HFFc6 (cell line): Measurements from ENCODE around the gene ANGPTL4. TPM values are rescaled to one million over a fixed set of nuclear protein-coding genes. Genes with fewer than 3 reads are reported as not detected.
"Not testable (repeated sequence)": the region's sequence is repeated elsewhere in the genome, so short reads cannot be mapped to it uniquely, and the experiment has no call there.

Experiments
- DNase-seq: peaks from one replicate; pipeline ENCODE4 v3.0.0-alpha.2; 2018
- H3K27ac Mint-ChIP-seq: 2 replicates; pipeline ENCODE4 v1.8.0; 2020; ENCODE audit warnings: mild to moderate bottlenecking, mixed read lengths
- H3K27me3 Mint-ChIP-seq: 2 replicates; pipeline ENCODE4 v1.8.0; 2021; ENCODE audit warnings: mild to moderate bottlenecking, moderate library complexity, mixed read lengths; ENCODE audit not compliant: insufficient read depth
- H3K36me3 Mint-ChIP-seq: 2 replicates; pipeline ENCODE4 v1.8.0; 2021; ENCODE audit warnings: low read depth, mixed read lengths
- H3K4me1 Mint-ChIP-seq: 2 replicates; pipeline ENCODE4 v1.8.0; 2020; ENCODE audit warnings: low read depth, mixed read lengths
- H3K4me3 Mint-ChIP-seq: 2 replicates; pipeline ENCODE4 v1.8.0; 2020; ENCODE audit warnings: mild to moderate bottlenecking, moderate library complexity, mixed read lengths
- H3K9me3 Mint-ChIP-seq: 2 replicates; pipeline ENCODE4 v1.8.0; 2020; ENCODE audit warnings: mild to moderate bottlenecking, mixed read lengths
- total RNA-seq, 6 experiments: library from RNA; stranded (reverse); fragmentation: NEBNext Ultra II Directional; extraction: Animal tissue kit (Norgen Biotek cat#: 25700); gene quantifications; 2 replicates in 1 of 6; 3 replicates in 5 of 6; pipeline ENCODE4 v1.2.3, GENCODE V29; 2021
- TF ChIP-seq, protein P1 (sequence below): fragments of 200-600 bp; sonication (generic); IDR thresholded peaks from 2 replicates; pipeline ENCODE4 v1.5.0; 2021; ENCODE audit warnings: antibody characterized with exemption, mild to moderate bottlenecking

Gene ANGPTL4
- total RNA-seq, 6 experiments from 2014 or later, result 1.5 to 9.8 (median 2.0) TPM

DNA sequence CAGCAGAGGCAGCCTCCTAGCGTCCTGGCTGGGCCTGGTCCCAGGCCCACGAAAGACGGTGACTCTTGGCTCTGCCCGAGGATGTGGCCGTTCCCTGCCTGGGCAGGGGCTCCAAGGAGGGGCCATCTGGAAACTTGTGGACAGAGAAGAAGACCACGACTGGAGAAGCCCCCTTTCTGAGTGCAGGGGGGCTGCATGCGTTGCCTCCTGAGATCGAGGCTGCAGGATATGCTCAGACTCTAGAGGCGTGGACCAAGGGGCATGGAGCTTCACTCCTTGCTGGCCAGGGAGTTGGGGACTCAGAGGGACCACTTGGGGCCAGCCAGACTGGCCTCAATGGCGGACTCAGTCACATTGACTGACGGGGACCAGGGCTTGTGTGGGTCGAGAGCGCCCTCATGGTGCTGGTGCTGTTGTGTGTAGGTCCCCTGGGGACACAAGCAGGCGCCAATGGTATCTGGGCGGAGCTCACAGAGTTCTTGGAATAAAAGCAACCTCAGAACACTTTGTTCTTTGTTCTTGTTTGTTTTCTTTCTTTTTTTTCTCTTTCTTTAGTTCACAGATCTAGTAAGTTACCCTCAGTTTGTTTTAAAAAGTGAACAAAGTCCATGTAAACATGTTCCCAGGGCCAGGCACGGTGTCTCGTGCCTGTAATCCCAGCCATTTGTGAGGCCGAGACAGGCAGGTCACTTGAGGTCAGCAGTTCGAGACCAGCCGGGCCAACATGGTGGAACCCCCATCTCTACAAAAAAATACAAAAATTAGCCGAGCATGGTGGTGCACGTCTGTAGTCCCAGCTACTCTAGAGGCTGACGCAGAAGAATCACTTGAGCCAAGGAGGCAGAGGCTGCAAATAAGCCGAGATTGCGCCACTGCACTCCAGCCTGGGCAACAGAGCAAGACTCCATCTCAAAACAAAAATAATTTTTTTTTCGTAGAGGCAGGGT is 10.2 kb downstream of the ANGPTL4 start:
- Mint-ChIP-seq H3K36me3 (peaks cover 17% of the 10 kb centered on the region), H3K9me3 (peaks cover 4% of the 10 kb centered on the region; the same call in 1 of the 2 replicates), H3K4me1 (no peaks in the 10 kb centered on the region), H3K27ac (no peak overlapping the region), H3K4me3 (no peak overlapping the region), H3K27me3 (no peaks in the 10 kb centered on the region)
- no peak for DNase-seq
- TF ChIP-seq, protein P1, sequence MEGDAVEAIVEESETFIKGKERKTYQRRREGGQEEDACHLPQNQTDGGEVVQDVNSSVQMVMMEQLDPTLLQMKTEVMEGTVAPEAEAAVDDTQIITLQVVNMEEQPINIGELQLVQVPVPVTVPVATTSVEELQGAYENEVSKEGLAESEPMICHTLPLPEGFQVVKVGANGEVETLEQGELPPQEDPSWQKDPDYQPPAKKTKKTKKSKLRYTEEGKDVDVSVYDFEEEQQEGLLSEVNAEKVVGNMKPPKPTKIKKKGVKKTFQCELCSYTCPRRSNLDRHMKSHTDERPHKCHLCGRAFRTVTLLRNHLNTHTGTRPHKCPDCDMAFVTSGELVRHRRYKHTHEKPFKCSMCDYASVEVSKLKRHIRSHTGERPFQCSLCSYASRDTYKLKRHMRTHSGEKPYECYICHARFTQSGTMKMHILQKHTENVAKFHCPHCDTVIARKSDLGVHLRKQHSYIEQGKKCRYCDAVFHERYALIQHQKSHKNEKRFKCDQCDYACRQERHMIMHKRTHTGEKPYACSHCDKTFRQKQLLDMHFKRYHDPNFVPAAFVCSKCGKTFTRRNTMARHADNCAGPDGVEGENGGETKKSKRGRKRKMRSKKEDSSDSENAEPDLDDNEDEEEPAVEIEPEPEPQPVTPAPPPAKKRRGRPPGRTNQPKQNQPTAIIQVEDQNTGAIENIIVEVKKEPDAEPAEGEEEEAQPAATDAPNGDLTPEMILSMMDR, result no peak

DNA sequence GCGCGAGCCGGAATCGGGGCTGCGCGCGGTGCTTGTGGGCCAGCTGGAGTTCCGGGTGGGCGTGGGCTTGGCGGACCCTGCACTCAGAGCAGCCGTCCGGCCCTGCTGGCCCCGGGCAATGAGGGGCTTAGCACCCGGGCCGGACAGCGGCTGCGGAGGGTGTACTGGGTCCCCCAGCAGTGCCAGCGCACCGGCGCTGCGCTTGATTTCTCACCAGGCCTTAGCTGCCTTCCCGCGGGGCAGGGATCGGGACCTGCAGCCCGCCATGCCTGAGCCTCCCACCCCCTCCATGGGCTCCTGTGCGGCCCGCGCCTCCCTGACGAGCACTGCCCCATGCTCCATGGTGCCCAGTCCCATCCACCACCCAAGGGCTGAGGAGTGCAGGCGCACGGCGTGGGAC is 11.8 kb downstream of the ANGPTL4 start:
- H3K27me3 Mint-ChIP-seq, H3K9me3 Mint-ChIP-seq, DNase-seq, H3K4me3 Mint-ChIP-seq, H3K27ac Mint-ChIP-seq, H3K4me1 Mint-ChIP-seq: not testable (repeated sequence)
- peaks cover 23% of the 10 kb centered on the region for H3K36me3 Mint-ChIP-seq

DNA sequence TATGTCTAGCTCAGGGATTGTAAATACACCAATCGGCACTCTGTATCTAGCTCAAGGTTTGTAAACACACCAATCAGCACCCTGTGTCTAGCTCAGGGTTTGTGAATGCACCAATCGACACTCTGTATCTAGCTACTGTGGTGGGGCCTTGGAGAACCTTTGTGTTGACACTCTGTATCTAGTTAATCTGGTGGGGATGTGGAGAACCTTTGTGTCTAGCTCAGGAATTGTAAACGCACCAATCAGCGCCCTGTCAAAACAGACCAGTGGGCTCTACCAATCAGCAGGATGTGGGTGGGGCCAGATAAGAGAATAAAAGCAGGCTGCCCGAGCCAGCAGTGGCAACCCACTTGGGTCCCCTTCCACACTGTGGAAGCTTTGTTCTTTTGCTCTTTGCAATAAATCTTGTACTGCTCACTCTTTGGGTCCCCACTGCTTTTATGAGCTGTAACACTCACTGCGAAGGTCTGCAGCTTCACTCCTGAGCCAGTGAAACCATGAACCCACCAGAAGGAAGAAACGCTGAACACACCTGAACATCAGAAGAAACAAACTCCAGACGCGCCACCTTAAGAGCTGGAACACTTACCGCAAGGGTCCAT is 12.5 kb downstream of the ANGPTL4 start:
- H3K27ac Mint-ChIP-seq, DNase-seq, H3K4me3 Mint-ChIP-seq, H3K9me3 Mint-ChIP-seq, H3K27me3 Mint-ChIP-seq, H3K4me1 Mint-ChIP-seq: not testable (repeated sequence)
- H3K36me3 Mint-ChIP-seq, result peaks cover 23% of the 10 kb centered on the region

DNA sequence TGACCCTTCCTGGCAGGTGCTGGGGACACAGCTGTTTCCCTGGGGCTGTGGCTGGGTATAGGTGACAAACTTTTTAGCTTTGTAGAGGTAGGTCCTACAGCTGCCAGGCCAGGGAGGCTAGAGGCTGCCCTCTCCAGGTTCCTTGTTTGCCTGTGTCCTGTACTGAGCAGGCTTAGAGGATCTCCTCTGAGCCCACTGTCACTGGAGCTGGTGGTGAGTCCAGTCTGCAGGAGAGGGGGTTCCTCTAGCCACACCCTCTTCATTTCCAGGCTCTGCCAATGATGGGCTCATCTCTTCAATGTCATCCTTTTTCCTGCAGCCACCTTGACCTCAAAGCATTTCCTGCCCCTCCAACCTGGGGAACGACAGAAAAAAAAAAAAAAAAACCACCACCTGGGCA is 13.6 kb downstream of the ANGPTL4 start:
- DNase-seq, result no peak
- Mint-ChIP-seq H3K4me3 (no peak overlapping the region), H3K27ac (no peak overlapping the region)

DNA sequence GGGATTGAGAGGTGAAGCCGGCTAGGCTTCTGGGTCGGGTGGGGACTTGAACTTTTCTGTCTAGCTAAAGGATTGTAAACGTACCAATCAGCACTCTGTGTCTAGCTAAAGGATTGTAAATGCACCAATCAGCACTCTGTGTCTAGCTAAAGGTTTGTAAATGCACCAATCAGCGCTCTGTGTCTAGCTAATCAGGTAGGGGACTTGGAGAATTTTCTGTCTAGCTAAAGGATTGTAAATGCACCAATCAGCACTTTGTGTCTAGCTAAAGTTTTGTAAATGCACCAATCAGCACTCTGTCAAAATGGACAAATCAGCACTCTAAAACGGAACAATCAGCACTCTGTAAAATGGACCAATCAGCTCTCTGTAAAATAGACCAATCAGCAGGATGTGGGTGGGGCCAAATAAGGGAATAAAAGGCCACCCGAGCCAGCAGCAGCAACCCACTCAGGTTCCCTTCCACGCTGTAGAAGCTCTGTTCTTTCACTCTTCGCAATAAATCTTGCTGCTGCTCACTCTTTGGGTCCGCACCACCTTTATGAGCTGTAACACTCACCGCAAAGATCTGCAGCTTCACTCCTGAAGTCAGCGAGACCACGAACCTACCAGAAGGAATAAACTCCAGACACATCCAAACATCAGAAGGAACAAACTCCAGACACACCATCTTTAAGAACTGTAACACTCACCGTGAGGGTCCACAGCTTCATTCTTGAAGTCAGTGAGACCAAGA is 15.4 kb downstream of the ANGPTL4 start:
- not testable (repeated sequence) for H3K4me3 Mint-ChIP-seq, H3K9me3 Mint-ChIP-seq, H3K27ac Mint-ChIP-seq, H3K4me1 Mint-ChIP-seq, H3K27me3 Mint-ChIP-seq, DNase-seq
- H3K36me3 Mint-ChIP-seq, result peaks cover 15% of the 10 kb centered on the region

More for the DNA sequence above, 13.6 kb downstream of the ANGPTL4 start:
- peaks cover 9% of the 10 kb centered on the region; the same call in 1 of the 2 replicates for H3K9me3 Mint-ChIP-seq
- peaks cover 5% of the 10 kb centered on the region; the same call in 1 of the 2 replicates for H3K4me1 Mint-ChIP-seq
- H3K36me3 Mint-ChIP-seq, result peaks cover 23% of the 10 kb centered on the region
- TF ChIP-seq, protein P1, result no peak
- H3K27me3 Mint-ChIP-seq, result no peaks in the 10 kb centered on the region

DNA sequence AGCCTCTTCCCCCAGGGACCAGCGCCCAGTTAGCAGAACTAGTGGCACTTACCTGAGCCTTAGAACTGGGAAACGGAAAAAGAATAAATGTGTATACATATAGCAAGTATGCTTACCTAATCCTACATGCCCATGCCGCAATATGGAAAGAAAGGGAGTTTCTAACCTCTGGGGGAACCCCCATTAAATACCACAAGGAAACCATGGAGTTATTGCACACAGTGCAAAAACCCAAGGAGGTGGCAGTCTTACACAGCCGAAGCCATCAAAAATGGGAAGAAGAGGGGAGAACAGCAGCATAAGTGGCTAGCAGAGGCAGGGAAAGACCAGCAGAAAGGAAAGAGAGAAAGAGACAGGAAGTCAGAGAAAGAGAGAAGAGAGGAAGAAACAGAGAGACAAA is 20.6 kb downstream of the ANGPTL4 start:
- H3K4me3 Mint-ChIP-seq, H3K27me3 Mint-ChIP-seq, H3K27ac Mint-ChIP-seq, DNase-seq, H3K9me3 Mint-ChIP-seq: not testable (repeated sequence)
- Mint-ChIP-seq H3K4me1 (peaks cover 13% of the 10 kb centered on the region; the same call in 1 of the 2 replicates), H3K36me3 (peaks cover 18% of the 10 kb centered on the region)

DNA sequence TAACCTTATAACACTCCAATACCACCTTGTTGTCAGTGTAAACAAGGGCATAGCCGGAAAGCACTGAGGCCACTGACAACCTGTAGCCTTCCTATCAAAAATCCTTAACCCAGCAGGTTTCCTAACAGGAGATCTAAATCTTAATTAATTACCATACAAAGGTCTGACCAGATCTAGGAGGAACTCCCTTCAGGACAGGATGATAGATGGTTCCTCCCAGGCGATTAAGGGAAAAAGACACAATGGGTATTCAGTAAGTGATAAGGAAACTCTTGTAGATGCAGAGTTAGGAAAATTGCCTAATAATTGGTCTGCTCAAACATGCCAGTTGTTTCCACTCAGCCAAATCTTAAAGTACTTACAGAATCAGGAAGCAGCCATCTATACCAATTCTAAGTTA is 21.1 kb downstream of the ANGPTL4 start:
- H3K36me3 Mint-ChIP-seq, result peaks cover 16% of the 10 kb centered on the region
- not testable (repeated sequence) for H3K27ac Mint-ChIP-seq, H3K4me3 Mint-ChIP-seq, H3K9me3 Mint-ChIP-seq, H3K27me3 Mint-ChIP-seq, DNase-seq
- peaks cover 13% of the 10 kb centered on the region; the same call in 1 of the 2 replicates for H3K4me1 Mint-ChIP-seq

DNA sequence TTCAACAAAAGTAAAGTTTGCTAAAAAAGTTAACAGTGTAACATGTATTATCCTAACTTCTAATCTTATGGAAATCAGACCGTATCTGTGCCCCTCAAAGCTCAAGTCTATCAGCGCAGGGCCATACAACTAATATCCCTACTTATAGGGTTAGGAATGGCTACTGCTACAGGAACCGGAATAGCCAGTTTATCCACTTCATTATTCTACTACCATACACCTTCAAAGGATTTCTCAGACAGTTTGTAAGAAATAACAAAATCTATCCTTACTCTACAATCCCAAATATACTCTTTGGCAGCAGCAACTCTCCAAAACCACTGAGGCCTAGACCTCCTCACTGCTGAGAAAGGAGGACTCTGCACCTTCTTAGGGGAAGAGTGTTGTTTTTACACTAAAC is 21.6 kb downstream of the ANGPTL4 start:
- H3K27me3 Mint-ChIP-seq, H3K4me3 Mint-ChIP-seq, H3K27ac Mint-ChIP-seq, DNase-seq, H3K9me3 Mint-ChIP-seq: not testable (repeated sequence)
- Mint-ChIP-seq H3K4me1 (peaks cover 13% of the 10 kb centered on the region; the same call in 1 of the 2 replicates), H3K36me3 (peaks cover 16% of the 10 kb centered on the region)

DNA sequence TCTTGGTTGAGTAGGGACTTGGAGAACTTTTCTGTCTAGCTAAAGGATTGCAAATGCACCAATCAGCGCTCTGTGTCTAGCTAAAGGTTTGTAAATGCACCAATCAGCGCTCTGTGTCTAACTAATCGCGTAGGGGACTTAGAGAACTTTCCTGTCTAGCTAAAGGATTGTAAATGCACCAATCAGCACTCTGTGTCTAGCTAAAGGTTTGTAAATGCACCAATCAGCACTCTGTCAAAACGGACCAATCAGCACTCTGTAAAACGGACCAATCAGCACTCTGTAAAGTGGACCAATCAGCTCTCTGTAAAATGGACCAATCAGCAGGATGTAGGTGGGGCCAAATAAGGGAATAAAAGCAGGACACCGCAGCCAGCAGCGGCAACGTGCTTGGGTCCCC is 22.5 kb downstream of the ANGPTL4 start:
- peaks cover 13% of the 10 kb centered on the region; the same call in 1 of the 2 replicates for H3K4me1 Mint-ChIP-seq
- peaks cover 16% of the 10 kb centered on the region for H3K36me3 Mint-ChIP-seq
- not testable (repeated sequence) for H3K4me3 Mint-ChIP-seq, DNase-seq, H3K9me3 Mint-ChIP-seq, H3K27me3 Mint-ChIP-seq, H3K27ac Mint-ChIP-seq
